ENCODE results near the gene FRS2.

FRS2 gene

DNA sequence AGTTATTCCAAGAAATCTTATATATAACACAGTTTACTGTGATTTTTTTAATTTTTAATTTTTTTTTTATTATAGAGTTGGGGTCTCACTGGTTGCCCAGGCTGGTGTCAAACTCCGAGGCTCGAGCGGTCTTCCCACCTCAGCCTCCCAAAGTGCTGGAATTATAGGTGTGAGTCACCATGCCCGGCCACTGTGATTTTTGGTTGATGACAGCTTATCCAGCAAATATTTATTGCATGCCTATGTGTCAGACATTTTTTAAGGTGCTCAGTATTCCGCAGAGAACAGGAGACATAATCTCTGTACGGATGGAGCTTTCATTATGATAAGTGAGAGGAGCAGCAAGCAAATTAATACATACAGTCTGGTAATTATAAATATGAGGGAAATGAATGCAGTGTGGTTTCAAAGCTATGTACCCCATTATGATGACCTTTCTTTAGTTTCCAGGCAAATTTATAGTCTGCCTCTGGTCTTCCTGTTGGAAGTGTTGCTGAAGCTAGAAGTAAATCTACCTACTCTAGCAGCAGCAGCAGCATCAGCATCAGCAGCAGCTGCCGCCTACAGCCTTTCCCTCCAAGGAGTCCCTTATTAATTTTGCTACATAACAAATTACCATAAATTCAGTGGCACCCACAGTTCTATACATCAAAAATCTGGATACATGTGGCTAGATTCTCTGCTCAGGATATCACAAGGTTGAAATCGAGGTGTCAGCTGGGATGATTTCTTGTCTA lies 32.3 kb downstream of the FRS2 start:
- DNase-seq = no peak

DNA sequence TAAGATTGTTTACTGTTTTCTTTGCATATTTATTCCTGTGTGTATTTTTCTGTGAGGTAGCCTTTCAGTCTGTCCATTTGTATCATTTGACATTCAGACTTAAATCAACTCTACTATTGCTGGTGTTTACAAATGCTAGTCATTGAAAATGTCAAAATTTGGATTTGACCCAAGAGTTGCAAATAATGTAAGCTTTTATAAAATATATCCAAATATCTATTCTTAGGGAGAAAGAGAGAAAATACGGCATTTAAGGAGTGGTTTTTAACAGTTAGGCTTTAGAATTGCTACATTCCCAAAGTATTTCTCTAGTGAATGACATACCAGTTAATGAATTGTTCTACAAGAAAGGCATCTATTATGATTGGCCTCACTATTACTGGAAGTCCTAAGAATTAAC lies 37.9 kb downstream of the FRS2 start:
- no peak for DNase-seq

DNA sequence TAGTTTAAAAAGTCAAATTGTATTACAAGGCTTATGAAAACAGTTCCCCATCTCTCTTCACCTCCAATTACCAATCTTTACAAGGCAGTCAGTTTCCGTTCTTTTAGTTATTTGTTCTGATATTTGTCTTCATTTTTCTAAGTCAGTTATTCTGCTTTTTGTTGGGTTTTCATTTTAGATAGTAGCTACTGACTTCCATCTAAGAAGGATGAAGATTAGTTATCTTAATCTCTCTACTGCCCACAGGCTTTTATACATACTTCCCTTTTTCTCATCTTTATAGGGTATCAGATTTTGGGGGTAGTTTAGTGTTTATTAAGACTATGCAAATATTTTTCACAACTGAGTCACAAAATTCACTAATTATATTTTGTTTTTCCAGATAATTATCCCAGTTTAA lies 38.4 kb downstream of the FRS2 start:
- DNase-seq = peak; percentile 17

DNA sequence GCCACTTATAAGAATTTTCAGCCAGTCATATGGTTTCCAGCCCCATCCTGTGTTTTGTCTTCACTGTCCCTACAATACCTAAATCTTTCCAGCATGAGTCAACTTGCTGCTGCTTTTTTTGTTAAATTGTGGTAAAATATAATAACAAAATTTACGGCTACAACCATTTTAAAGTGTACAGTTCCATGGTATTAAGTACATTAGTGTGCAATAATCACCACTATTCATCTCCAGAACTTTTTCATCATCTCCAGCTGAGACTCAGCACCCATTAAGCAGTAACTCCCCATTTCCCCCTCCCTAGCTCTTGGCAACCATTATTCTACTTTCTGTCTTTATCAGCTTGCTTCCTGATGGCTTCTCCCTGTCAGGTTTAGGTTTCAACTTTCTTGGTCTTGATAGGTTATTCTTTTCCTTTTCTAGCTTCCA lies 39.1 kb downstream of the FRS2 start:
- DNase-seq = no peak

DNA sequence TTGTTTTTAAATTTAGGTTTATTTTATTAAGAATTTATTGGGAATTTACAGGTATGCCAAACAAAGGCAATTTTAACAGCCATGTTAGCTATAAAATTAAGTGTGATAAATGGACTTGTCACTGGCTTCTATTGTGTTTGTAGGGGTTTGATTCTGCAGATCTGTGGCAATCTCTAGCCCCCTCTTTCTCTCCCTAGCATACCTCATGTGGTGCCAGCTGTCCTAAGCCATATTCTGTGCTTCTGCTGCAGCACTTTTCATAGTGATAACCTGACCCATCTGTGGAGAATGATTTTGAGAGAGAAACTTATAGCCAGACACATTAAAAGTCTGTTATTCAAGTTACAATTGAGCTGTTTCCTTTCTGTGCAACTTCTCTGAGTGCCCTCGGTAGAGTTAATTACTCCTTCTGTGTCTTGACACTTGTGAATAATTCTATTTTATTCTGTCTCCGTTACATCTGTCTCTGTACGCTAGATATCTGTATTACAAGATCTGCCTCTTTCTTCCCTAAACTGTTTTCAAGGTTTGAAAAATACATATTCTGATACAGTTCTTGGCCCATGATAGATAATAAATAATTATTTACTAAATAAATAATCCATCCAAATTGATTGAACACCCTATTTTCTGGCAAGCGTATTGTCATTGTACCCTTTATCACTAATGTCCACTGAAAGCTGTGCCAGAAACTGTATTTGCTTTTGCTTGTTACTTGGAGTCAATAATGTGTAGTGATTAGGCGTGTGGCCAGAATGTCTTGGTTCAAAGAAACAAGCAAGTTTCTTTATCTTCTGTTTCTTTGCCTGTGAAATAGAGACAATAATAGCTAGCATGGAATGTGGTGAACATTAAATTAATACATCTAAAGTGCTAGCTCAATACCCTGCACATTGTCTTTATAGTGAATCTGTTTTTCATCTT lies 40.0 kb downstream of the FRS2 start:
- no peak for DNase-seq

DNA sequence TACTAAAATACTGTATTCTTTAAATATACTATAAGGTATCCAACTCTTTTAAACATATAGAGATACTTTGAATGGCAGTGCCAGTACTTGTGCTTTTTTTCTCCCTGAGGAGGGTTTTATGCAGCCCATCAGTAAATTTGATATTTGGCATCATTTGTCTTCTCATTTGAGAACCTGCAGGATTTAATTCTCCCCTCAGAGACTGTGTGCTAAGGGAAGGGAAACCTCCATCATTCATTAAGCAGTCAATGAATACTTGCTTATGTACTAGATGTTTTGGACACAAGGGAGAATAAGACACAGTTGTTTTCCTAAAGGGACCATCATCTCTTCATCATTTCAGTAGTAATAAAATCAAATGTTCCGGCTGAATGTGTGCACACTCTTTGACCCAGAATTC lies 40.8 kb downstream of the FRS2 start:
- DNase-seq = no peak

DNA sequence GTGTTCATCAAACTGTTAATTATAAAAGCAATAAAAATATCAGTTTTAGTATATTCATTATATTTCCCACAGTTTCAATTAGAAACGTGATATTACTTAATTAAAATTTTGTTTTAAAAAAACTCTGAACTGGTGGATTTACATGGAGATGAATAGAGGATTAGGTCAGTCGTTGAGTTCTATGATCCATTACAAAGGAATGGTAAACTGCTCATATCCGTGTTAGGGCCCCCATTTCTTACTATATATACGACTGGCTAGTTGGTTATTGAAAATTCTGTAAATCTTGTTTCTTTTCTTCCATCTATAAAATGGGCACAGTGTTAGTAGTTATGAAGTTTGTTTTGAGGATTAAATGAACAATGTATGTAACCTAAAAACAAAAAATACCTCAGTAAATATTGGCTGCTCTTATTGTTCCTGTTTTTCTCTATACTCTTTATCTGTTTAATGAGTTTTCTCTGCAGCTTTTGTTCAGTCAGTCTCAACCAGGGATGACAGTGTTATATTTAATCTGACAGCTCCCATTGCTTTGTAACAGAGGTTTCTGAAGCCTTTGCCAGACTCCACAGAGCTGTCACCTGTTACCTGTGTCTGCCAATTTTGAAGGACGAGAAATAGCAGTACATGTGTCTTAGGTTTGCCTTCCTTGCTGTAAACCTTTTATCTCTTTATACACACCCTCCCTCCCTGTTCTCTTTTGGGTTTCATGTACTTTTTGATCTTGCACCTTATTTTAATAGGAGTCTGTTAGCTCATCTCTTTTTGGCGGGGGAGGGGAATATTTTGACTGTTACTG lies 41.5 kb downstream of the FRS2 start:
- DNase-seq = no peak

DNA sequence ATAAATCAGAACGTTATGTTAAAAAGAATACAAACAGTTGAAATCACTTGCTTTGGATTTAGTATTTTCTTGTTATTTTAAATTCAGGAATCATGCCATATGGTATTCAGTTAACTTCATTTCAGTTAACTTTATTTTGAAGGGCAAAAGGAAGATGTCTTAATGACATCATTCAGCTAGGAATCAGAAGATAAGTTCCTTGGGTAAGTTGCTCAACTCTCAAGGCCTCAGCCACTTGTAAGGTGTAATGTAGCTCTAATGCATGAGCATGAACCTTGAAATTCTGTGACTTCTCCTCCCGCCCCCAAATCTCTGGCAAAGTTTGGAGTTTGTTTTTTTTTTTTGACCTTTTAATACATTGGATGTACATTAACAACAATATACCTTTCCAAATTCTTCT lies 42.6 kb downstream of the FRS2 start:
- no peak for DNase-seq

DNA sequence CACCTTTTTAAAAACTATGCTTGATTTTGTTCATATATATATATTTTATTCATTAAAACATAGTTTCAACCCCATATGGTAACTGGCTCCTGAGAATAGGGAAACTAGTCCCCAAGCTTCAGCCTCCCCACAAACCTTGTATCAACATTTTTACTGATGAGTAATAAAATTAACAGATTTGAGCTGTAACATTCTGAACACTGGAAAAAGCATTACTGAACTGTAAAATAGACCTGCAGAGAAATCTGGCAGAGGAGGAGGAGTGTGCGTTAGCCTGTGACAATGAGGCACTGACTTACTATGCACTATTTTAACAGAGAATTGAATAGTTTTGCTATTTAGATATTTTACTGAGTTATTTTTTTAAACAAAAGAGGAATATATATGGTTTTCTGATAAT lies 43.1 kb downstream of the FRS2 start:
- DNase-seq = no peak

DNA sequence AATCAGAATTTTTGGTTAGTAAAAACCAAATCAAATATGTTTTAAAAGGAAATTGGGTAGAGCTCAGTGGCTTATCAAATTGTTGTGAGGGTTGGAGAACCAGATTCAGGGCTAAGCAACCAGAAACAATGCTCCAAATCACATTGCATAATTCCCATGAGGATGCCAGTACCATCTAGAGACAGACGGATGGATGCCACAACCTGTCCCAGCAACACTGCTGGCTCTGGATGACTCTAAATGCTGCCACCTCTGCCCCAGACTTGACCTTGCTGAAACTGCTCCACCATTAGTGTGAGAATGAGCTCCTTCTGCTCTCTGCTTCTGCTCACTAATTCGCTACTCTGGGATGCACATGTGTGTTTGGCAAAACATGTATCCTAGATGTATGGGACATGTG lies 43.9 kb downstream of the FRS2 start:
- no peak for DNase-seq

DNA sequence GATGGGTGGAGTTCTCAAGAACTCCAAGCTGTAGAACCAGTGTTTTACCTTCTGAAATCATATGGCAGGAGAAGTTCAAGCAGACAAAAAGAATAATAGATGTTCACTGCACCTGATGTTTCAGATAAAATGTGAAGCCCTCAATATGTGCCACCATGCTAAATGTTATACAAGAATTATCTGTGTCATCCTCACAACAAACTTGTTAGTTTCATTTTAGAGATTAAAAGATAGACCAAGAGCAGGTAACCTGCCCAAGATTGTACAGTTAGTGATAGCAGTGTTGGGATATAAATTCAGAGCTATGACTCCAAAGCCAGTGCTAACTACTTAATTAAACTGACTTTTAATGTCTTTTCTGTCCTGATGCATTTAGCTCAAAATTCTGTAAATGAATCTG lies 44.7 kb downstream of the FRS2 start:
- no peak for DNase-seq

DNA sequence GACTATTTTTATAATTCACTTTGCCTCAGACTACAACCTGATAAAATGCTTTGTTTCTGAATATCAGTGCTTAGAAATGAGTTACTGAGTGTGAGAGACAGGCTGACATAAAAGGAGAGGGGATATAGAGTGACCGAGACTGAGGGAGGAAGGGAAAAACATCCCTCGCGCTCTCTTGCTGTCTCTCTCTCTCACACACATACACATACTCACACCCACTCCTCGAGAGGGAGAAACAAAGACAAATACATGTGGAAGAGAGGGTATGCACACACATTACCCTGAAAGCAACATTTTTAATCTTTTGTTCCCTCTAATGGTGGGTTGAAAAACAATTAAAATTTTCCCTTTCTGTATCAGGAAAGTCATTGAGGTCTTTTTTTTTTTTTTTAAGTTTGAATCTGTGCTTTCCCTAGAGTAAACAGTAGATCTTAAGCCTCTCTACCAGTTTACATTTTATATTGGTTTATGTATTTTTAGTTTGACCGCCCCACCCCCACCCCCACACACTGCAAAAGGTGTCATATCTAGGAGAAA lies 45.3 kb downstream of the FRS2 start:
- DNase-seq = no peak

DNA sequence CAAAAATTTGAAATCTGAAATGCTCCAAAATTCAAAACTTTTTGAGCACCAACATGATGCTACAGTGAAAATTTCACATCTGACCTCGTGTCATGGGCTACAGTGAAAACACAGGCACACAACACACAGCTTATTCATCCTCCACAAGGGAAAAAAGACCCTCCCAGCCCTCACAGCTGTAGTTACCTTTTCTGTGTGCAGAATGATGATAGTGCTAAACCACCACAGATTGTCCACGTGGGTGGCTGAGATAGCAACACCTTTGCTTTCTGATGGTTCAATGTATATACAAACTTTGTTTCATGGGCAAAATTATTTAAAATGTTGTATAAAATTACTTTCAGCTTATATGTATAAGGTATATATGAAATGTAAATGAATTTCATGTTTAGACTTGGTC lies 46.8 kb downstream of the FRS2 start:
- DNase-seq = no peak

DNA sequence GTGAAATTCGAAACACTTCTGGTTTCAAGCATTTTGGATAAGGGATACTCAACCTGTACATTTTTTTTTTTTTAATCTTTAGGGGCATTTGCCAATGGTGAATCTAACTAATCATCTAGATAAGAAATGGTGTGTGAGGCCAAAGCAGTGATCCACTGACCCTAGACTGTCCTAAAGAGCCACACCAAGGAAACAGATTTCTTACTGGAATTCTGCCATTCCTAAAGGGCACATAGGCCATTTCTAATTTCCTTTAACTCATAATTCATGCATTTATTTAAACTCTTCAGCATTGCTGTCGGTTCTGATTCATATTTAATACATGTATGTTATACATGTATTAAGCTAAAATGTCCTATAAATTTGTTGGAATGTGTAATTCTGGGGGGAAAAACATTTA lies 47.2 kb downstream of the FRS2 start:
- no peak for DNase-seq

DNA sequence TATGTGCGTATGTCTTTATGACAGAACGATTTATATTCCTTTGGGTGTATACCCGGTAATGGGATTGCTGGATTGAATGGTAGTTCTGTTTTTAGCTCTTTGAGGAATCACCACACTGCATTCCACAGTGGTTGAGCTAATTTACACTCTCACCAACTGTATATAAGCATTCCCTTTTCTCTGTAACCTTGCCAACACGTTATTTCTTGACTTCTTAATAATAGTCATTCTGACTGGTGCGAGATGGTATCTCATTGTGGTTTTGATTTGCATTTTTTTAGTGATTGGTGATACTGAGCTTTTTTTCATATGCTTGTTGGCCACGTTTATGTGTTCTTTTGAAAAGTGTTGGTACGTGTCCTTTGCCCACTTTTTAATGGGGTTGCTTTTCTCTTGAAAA lies 49.7 kb downstream of the FRS2 start:
- DNase-seq = no peak

DNA sequence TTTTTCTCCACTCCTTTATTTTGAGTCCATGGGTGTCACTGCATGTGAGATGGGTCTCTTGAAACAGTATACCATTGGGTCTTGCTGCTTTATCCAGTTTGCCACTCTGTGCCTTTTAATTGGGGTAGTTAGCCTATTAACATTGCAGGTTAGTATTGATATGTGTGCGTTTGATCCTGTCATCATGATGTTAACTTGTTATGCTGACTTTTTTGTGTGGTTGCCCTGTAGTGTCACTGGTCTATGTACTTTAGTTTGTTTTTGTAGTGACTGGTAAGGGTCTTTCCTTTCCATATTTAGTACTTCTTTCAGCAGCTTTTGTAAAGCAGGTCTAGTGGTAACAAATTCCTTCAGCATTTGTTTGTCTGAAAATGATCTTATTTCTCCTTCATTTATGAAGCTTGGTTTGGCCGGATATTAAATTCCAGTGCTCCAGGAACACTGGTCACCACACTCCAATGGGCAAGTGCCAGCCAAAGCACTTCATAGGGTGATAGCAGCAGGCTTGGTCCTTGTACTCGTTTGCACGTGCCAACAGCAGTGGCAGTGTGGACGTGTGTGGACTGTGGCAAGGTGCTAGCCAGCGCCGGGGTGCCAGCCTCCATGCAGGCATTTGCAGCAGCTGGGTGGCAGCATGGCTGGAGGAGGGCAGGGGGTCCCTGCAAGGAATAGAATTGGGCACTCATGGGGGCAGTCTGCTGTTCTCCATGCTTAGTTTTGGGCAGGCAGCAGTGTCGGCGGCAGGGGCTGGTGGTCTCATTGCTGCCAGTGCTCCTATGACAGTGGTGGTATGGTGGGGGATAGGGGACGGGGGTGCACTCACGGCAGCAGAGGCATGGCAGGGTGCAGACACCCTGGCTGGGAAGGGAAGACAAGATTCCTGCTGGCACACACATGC lies 53.5 kb downstream of the FRS2 start:
- DNase-seq = no peak

DNA sequence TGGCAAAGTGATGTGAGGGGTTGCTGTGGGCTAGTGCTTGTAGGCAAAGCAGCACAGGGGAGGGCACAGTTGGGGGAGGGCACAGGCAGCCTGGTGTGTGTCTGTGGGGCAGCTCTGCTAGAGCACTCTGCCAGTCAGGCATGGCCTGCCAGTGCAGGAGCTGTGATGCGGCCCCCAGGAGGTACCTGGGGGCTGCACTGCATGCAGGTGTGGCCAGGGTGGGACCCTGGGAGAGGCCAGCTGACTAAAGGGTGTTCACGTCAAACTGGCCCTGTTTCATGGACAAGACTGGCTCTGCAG lies 54.1 kb downstream of the FRS2 start:
- DNase-seq = no peak

DNA sequence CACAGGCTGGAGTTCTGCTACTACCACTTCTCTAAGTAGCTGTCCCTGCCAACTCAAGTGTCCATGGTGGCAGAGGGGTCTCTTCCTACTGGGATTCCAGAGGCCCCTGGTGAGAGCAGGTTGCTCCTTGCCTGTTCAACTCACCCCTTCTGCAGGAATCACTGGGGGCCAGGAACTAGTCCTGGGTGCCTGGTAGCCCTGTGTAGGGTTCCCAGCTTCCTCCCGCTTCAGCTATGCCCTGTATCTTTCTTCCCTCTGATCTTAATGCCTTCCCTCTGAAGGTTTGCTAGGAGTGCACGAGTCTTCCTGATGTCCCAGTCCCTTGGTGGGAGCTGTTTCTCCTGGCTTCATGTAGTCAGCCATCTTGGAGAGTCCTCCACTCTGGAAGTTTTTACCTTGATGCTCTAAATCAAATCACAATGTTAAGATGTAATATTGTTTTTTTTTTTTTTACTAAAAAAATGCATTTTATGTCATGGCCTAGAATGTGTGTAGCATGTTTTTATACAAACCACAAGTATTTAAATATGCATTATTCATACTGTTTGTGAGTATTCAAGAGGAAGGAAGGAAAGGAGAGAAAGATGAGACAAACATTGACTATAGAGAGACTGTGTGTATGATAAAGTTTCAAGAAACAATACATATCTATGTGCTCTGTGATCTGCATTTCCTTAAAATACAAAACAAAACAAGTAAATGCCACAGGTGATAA lies 54.7 kb downstream of the FRS2 start:
- DNase-seq = no peak

DNA sequence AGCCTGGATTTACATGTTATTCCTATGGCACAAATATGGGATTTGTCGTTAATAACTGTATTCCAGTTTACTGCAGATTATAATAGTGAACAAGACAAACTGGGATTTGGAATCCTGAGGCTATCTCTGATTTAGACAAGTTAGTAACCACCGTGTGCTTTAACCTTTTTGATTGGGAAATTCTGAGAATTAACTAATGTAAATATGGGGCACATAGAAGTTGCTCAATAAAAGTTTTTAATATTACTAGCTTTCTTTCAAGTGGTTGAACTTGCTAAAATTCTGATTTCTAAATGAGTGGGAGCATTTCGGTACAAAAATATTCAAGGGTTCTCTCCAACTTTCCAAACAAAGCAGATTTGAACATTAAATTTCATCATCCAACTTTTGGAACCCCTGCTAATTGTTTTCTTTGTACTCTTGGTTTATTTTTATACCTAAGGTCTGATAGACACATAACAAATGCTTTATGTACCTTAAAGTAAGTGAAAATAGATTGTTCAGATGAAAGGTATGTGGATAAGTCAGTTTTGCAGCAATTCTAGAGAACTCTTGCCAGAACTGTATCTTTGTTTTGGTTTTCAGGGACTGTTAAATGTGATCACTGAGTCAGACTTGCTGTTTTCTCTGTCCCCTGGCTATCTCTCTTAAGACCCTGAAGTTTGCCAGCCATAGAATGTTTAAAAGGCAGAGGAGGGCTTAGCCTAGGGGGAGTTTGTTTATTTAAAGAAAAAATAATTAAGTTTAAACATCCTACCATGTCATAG lies 57.5 kb downstream of the FRS2 start:
- no peak for DNase-seq

DNA sequence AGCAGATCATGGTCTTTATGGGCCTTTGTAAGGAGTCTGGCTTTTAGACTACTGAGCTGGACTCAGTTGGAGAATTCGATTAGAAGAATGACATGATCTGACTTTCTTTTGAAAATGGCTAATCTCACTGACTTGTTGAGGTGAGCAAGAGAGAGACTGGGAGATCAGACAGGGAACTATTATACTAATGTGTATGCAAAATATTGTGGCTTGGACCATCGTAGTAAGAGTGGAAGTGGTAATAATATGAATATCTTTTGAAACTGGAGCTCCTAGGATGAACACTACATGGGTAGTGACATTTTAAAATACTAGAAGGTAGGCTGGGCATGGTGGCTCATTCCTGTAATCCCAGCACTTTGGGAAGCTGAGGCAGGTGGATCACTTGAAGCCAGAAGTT lies 58.8 kb downstream of the FRS2 start:
- DNase-seq = no peak

DNA sequence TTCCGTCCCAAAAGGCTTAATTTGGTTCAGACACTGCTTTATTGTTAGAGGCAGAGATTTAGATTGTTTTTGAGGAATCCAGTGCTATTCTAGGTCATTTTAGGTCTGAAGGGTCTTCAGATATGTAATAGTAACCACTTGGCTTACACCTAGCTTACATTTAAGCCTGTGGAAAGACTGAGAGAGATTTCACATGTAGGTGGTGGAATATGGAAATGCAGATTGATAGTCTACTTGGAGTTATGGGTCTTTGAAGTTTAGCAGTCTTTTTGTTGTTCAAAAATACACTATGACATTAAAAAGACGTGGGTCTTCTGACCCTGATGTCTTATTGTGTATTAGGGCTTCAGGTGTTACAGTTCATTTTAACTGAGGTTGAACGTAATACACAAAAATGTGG lies 63.7 kb downstream of the FRS2 start:
- no peak for DNase-seq
